VCaP (cell line): ENCODE results near the gene KLHL18.
A peak's percentile ranks its signal among the peaks of the same experiment; 100 is the strongest.

Experiments
- H3K27ac ChIP-seq: fragments of 450-650 bp; 2 replicates; pipeline ENCODE4 v1.5.1; 2017
- TF ChIP-seq, protein P1 (sequence below): fragments of 450-650 bp; conservative IDR thresholded peaks from 2 replicates; pipeline ENCODE4 v1.5.1; 2017; ENCODE audit warnings: mild to moderate bottlenecking, moderate library complexity

The KLHL18 gene

DNA sequence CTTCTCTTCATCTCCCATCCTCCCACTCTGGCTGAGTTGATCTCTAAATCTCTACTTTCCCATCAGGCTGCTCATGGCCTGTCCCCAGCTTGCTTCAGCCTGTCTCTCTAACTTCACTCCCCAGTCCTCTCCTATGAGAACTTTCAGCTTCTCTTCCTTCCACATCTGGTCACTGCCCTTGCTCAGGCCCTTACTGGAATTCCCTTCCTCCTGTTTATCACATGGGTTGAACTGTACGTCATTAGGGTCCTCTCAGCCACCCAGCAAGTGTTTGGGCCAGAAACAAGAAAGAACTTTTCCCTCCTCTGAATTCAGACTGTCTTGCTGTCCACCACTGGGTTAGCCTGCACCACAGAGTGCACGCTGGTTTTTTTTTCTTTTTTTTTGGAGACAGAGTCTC lies 103.1 kb downstream of the KLHL18 start:
- TF ChIP-seq, protein P1, sequence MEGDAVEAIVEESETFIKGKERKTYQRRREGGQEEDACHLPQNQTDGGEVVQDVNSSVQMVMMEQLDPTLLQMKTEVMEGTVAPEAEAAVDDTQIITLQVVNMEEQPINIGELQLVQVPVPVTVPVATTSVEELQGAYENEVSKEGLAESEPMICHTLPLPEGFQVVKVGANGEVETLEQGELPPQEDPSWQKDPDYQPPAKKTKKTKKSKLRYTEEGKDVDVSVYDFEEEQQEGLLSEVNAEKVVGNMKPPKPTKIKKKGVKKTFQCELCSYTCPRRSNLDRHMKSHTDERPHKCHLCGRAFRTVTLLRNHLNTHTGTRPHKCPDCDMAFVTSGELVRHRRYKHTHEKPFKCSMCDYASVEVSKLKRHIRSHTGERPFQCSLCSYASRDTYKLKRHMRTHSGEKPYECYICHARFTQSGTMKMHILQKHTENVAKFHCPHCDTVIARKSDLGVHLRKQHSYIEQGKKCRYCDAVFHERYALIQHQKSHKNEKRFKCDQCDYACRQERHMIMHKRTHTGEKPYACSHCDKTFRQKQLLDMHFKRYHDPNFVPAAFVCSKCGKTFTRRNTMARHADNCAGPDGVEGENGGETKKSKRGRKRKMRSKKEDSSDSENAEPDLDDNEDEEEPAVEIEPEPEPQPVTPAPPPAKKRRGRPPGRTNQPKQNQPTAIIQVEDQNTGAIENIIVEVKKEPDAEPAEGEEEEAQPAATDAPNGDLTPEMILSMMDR, result no peak
- H3K27ac ChIP-seq, result peak overlapping the region; percentile 29; the same call in 1 of the 2 replicates

DNA sequence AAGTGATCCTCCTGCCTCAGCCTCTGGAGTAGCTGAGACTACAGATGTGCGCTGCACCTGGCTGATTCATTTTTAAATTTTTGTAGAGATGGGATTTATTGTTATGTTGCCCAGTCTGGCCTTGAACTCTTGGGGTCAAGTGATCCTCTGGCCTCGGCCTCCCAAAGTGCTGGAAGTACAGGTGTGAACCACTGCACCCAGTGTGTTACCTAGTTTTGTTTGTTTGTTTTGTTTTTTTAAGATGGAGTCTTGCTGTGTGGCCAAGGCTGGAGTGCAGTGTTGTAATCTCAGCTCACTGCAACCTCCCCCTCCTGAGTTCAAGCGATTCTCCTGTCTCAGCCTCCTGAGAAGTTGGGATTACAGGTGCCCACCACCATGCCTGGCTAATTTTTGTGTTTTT lies 110.2 kb downstream of the KLHL18 start:
- TF ChIP-seq, protein P1, result no peak
- H3K27ac ChIP-seq, result peak overlapping the region; percentile 94

DNA sequence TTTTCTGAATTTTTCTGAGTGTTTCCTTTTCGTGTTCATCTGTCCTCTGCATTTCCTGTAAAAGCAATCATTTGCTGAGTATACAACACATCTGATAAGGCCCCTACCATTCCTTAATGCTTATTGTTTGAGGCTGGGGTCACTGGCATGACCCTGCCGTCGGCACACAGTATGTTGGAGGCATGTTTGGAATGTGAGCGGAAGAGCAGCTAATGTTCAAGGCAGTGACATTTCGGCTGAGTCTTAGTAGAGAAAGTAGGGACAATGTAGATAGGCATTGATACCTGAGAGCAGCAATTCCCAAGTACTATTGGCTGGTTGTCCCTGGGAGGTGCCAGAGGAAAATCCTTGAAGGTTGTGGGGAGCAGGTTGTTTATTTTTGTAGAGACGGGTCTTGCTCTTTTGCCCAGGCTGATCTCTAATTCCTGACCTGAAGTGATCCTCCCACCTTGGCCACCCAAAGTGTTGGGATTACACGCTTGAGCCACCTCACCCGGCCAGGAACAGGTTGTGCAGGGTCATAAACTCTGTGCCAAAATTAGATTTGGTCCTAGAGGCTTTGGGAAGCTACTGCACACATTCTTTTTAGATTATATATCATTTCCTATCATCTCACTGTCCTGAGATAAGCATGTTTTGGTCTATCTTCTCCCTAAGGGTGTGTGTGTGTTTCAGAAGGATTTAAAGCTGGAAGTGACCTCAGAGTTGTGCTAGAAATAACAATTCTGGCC lies 111.6 kb downstream of the KLHL18 start:
- TF ChIP-seq, protein P1, result peak; percentile 61
- peak overlapping the region; percentile 94 for H3K27ac ChIP-seq

DNA sequence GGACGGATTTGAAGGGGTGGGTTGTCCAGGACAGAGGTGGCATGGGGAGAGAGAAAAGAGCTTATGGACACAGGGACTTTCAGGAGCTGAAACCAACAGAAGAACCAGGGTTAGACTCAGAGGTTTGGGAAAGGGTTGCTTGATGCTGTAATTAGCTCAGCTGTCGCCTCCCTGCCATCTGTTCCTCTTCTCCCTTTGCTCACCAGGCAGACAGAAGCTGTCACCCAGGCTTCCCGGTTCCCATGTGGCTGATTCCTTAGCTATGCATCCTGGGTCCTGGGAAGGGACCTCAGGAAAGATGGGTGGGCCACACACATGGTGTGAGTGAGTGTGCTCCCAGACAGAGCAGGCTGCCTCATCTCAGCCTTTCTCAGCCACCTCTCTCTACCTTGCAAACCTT lies 112.1 kb downstream of the KLHL18 start:
- H3K27ac ChIP-seq, result peak overlapping the region; percentile 94
- TF ChIP-seq, protein P1, result 0 out of 2 replicates have a peak, but pooled peaks have one; percentile 20
